NCI-H146 treated with DMSO at 0.1 percent for 48 hours (cell line): ENCODE results near the gene ZNF398.

ENCODE experiments used
- DNase-seq: peaks from one replicate; lab custom pipeline; 2025; ENCODE audit not compliant: unreplicated experiment; lab: John Stamatoyannopoulos, UW

Gene ZNF398

DNA sequence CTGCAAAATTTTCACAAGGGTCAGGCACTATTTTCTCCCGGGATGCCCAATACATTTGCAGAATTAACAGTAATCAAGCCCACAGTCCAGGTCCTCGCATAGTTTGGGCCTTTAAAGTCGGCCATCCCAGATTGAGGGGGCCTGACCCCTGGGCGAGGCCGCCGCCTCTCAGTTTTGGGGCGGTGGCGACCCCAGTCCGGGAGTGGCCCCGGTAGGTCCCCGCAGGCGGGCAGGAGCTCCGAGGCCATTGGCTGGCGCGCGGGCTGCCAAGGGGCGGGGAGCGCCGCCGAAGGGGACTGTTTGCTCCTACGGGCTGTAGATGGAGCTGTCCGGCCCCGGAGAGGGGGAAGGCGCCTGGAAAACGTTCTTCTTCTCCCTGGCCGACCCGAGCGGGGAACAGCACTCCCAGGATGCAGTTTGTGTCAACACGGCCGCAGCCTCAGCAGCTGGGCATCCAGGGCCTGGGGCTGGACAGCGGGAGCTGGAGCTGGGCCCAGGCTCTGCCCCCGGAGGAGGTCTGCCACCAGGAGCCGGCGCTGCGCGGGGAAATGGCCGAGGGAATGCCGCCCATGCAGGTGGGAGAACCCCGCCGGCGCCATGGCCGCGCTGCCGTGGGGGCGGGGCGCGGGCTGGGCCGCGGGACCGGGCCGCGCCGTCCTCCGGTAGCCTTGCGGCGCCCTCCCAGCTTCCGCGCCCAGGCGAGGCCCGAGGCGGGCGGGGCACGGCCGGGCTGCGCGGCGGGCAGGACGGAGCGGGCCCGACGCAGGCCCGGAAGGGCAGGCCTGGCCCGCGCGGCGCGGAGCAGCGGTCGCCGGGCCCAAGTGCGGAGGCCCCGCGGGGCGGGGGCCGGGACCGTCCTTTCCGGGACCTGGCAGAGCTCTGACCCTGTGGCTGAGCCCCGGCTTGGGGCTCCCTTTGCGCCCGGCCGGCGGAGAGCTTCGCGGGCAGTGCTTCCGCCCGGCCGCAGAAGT lies 48.2 kb downstream of the ZNF398 start, which contains the start of gene ZNF282:
ZNF282 (plus strand) TSS at position 367 of the 971 bp plus-strand sequence; CDS start at position 411, 44 bp downstream.
- DNase-seq: peak; percentile 81

GRCh38 chr7:149196151-149196704 lies 49.0 kb downstream of the ZNF398 start:
- no peak for DNase-seq

- DNase-seq: no peak
Measured at GRCh38 chr7:149196705-149197171, 49.5 kb downstream of the ZNF398 start.

DNA sequence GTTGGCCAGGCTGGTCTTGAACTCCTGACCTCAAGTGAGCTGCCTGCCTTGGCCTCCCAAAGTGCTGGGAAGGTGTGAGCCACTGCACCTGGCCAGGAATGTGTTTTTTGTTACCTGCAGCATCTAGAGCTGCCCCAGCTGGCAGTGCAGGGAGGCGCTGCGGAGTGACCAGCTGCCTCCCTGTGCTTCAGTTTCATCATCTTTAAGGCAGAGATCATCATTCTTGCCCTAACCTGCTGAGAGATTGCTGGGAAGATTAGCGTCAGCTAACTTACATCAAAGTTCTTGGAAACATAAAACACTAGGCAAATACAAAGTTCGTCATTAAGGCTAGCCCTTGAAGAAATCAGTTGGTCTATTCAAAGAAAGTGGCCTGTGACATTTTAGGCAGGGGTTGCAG lies 50.4 kb downstream of the ZNF398 start:
- DNase-seq: no peak

GRCh38 chr7:149198161-149198816 lies 51.0 kb downstream of the ZNF398 start:
- DNase-seq: no peak

DNA sequence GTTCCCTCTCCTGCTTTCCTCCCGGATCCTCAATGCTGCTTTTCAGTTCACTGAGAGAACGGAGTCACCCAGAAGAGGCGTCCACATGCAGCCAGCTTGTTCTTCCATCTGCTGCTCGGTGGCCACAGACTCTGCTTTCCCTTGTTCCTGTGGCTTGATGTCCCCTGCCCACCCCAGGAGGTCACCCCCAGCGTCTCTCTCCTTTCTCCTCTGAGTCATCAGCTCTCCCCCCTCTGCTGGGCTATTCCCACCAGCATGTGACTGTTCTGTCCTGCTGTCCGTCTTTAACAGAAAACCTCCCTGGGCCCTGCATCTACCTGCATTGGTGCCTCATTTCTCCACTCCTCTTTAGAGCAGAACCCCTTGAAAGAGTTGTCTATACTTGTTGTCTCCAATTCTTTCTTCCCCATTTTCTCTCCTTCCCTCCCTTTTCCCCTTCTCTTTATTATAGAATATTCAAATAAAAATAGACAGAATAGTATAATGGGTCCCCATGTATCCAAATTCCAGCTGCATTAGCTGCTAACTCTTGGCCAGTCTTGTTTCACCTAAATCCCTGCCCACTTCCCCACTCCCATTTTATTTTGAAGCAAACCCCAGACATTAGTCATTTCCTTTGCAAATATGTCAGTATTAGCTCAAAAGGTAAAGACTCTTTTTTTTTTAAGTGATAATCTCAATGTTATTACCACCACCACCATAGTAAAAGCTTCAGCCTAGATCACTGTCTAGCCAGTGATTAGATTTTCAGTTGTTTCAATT lies 52.2 kb downstream of the ZNF398 start:
- DNase-seq: no peak

DNA sequence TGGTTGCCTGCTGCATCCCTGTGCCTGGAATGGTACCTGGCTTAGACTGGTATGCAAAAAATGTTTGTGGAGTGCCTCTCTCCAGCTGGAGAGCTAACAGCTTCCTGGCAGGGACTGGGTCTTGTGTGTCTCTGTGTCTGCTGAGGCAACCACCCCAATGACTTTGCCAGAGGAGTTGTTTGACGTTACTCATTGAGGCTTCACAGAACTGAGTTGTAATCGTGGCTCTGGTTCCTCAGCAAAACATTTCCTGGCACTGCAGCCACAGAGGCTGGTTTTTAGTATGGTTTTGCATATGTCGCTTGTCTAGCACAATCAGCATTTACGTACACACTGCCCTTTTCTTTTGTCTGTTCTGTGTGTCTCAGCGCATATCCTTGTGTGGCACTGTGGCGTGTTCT lies 55.6 kb downstream of the ZNF398 start:
- no peak for DNase-seq

DNA sequence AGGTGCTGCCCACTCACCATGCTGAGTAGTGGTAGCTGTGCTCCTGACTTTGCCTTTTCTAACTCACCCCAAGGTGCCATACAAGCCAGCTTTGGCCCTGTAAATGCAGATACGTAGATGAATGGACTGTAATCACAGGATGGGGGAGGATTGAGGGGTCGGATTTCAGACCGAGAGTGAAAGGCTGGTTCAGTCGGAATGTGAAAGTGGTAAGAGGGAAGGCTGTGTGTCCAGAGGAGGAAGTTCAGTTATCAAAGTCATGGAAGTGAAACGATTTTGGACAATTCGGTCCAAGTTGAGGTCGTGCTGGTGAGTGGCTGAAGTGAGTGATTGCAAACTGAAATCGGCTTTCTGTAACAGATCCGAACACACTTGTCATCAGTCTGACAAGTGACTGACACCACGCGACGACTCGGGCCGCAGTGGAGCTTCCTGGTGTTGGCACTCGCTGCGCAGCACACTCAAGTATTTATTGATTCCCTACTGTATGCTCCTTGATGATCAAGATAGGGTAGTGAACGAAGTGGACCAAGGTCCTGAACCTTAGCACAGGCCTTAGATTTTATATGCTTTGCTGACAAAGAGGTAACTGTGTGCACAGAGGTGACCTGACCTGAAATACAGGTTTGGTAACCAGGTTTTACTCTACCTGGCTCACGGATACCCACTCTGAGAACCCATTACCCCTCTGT lies 58.6 kb downstream of the ZNF398 start:
- DNase-seq: no peak

GRCh38 chr7:149207324-149208035 lies 60.2 kb downstream of the ZNF398 start:
- DNase-seq: no peak

- no peak for DNase-seq
Measured at GRCh38 chr7:149209518-149210269, 62.4 kb downstream of the ZNF398 start.

DNA sequence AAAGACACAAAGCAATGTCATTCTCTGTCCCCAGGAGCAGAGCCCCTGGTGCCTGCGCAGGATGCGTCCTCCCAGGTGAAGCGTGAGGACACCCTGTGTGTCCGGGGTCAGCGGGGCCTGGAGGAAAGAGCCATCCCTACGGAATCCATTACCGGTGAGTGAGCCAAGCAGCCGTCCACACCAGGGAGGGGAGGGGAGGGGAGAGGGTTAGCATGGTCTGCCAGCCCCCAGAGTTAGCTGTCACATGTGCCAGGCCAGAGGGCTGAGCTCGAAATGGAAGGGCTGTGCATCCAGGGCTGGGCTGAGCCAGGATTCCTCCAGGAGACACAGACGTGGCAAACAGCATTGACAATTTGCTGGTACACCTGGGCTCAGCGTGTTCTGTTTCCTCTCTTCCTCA lies 63.3 kb downstream of the ZNF398 start:
- DNase-seq: no peak

DNA sequence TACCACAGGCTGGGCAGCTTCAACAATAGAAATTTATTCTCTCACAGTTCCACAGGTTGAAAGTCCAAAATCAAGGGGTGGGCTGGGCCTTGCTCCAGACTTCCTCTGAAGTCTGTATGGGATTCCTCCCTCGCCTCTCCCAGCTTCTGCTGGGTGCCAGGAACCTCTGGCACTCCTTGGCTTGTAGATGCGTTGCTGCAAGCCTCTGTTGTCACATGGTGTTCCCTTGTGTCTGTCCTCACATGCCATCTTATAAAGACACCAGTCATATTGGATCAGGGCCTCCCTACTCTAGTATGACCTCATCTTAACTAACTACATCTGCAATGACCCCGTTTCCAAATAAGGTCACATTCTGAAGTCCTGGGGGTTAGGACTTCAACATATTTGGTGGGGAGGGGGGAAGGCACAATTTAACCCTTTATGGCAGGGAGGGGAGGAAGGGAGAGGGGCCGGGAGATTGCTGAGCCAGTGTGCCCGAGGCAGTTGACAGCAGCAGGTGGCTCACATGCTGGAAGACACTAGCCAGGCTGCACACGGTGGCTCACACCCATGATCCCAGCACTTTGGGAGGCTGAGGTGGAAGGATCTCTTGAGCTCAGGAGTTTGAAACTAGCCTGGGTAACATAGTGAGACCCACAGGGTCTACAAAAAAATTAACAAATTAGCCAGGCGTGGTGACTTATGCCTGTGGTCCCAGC lies 66.9 kb downstream of the ZNF398 start:
- no peak for DNase-seq

- no peak for DNase-seq
Measured at GRCh38 chr7:149216402-149216801, 69.1 kb downstream of the ZNF398 start.

GRCh38 chr7:149217570-149217969 lies 70.3 kb downstream of the ZNF398 start:
- DNase-seq: no peak

DNA sequence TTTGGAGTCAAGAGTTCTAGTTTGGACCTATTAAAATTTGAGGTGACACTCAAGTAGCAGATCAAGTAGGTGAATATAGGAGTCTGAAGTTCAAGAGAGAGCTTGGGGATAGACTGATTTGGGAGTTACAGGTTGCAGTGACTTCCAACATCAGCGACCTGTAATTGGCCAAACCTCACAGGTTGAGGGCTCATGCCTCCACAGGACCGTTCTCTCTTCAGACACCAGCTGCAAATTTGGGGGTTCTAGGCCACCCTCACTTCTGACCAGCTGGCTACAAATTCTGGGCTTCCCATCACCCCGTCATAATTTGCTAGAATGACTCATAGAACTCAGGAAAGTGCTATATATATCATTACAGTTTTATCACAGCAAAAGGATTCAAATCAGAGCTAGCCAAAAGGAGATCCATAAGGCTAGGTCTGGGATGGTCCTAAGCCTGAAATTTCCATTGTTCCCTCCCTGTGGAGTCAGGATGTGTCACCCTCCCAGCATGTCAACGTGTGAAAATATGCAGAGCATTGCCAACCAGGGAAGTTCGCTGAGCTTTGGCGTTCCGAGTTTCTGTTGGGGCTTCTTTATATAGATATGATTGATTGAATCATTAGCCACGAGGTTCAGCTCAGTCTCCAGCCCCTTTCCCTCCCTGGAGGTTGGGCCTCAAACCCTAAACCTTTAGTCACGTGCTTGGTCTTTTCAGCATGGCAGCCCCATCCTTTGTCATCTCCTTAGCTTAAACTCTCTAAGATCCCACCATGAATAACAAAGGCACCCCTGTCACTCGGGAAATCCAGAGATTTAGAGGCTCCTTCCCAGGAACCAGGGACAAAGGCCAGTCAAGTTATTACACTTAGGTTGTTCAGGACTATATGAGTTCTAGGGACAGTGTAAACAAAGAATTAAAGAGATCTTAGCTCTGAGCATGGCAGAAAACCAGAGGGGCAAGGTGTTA lies 71.5 kb downstream of the ZNF398 start:
- DNase-seq: no peak

- DNase-seq: no peak
Measured at GRCh38 chr7:149220534-149220933, 73.3 kb downstream of the ZNF398 start.

- no peak for DNase-seq
Measured at GRCh38 chr7:149223176-149223575, 75.9 kb downstream of the ZNF398 start.
